ENCODE results near the gene SLC25A53. TPM values are rescaled to one million over a fixed set of nuclear protein-coding genes. Genes with fewer than 3 reads are reported as not detected.

Gene SLC25A53
- total RNA-seq, 2 donors from 2014 or later: 11.4 to 12.9 TPM

- ATAC-seq (ENCODE audit: insufficient number of reproducible peaks, low FRiP score, low read depth) (no peak), DNase-seq (ENCODE audit: low spot score) (no peak)
- H3K36me3 ChIP-seq: no peaks in the 10 kb centered on the region
- H3K9me3 ChIP-seq: no peaks in the 10 kb centered on the region
- no peaks in the 10 kb centered on the region for H3K27me3 ChIP-seq (replicated peaks; ENCODE audit: insufficient read depth)
- TF ChIP-seq, protein P1, sequence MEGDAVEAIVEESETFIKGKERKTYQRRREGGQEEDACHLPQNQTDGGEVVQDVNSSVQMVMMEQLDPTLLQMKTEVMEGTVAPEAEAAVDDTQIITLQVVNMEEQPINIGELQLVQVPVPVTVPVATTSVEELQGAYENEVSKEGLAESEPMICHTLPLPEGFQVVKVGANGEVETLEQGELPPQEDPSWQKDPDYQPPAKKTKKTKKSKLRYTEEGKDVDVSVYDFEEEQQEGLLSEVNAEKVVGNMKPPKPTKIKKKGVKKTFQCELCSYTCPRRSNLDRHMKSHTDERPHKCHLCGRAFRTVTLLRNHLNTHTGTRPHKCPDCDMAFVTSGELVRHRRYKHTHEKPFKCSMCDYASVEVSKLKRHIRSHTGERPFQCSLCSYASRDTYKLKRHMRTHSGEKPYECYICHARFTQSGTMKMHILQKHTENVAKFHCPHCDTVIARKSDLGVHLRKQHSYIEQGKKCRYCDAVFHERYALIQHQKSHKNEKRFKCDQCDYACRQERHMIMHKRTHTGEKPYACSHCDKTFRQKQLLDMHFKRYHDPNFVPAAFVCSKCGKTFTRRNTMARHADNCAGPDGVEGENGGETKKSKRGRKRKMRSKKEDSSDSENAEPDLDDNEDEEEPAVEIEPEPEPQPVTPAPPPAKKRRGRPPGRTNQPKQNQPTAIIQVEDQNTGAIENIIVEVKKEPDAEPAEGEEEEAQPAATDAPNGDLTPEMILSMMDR (IDR thresholded peaks at IDR 0.05): no peak
- no peak overlapping the region for H3K4me3 ChIP-seq
- no peaks in the 10 kb centered on the region for H3K4me1 ChIP-seq (ENCODE audit: control insufficient read depth in 1 of 2, low read depth in 2 of 2)
- no peak overlapping the region for H3K27ac ChIP-seq
Measured at GRCh38 chrX:104151037-104151436, 5.8 kb downstream of the SLC25A53 start.

GRCh38 chrX:104141087-104141760 lies 15.6 kb downstream of the SLC25A53 start:
- no peak overlapping the region for H3K4me3 ChIP-seq
- no peaks in the 10 kb centered on the region for H3K27me3 ChIP-seq (replicated peaks; ENCODE audit: insufficient read depth)
- no peak overlapping the region for H3K27ac ChIP-seq
- H3K4me1 ChIP-seq (ENCODE audit: control insufficient read depth in 1 of 2, low read depth in 2 of 2): no peaks in the 10 kb centered on the region
- no peaks in the 10 kb centered on the region for H3K36me3 ChIP-seq
- DNase-seq (ENCODE audit: low spot score) (no peak), ATAC-seq (ENCODE audit: insufficient number of reproducible peaks, low FRiP score, low read depth) (no peak)
- no peaks in the 10 kb centered on the region for H3K9me3 ChIP-seq
- TF ChIP-seq, protein P1 (IDR thresholded peaks at IDR 0.05): no peak

- Histone ChIP-seq H3K9me3 (no peaks in the 10 kb centered on the region), H3K4me3 (no peak overlapping the region), H3K27ac (no peak overlapping the region), H3K4me1 (ENCODE audit: control insufficient read depth in 1 of 2, low read depth in 2 of 2) (no peaks in the 10 kb centered on the region), H3K36me3 (no peaks in the 10 kb centered on the region), H3K27me3 (replicated peaks; ENCODE audit: insufficient read depth) (no peaks in the 10 kb centered on the region)
- DNase-seq (ENCODE audit: low spot score) (no peak), ATAC-seq (ENCODE audit: insufficient number of reproducible peaks, low FRiP score, low read depth) (no peak)
- TF ChIP-seq, protein P1 (IDR thresholded peaks at IDR 0.05): no peak
Measured at GRCh38 chrX:104137496-104137895, 19.3 kb downstream of the SLC25A53 start.

GRCh38 chrX:104136241-104137019 lies 20.4 kb downstream of the SLC25A53 start:
- Histone ChIP-seq H3K36me3 (no peaks in the 10 kb centered on the region), H3K27me3 (replicated peaks; ENCODE audit: insufficient read depth) (no peaks in the 10 kb centered on the region), H3K27ac (peak overlapping the region; percentile 70 to 72), H3K4me1 (ENCODE audit: control insufficient read depth in 1 of 2, low read depth in 2 of 2) (no peaks in the 10 kb centered on the region), H3K4me3 (peak overlapping the region; percentile 68), H3K9me3 (no peaks in the 10 kb centered on the region)
- peak; percentile 21 for DNase-seq (ENCODE audit: low spot score)
- TF ChIP-seq, protein P1 (IDR thresholded peaks at IDR 0.05): peak; percentile 58
- ATAC-seq (ENCODE audit: insufficient number of reproducible peaks, low FRiP score, low read depth): peak; percentile 79

- Histone ChIP-seq H3K9me3 (no peaks in the 10 kb centered on the region), H3K36me3 (no peaks in the 10 kb centered on the region), H3K4me1 (ENCODE audit: control insufficient read depth in 1 of 2, low read depth in 2 of 2) (no peaks in the 10 kb centered on the region), H3K27ac (peak overlapping the region in 1 of 2 donors; percentile 3), H3K4me3 (no peak overlapping the region), H3K27me3 (replicated peaks; ENCODE audit: insufficient read depth) (no peaks in the 10 kb centered on the region)
- DNase-seq (ENCODE audit: low spot score): no peak
- no peak for ATAC-seq (ENCODE audit: insufficient number of reproducible peaks, low FRiP score, low read depth)
- TF ChIP-seq, protein P1 (IDR thresholded peaks at IDR 0.05): no peak
Measured at GRCh38 chrX:104135677-104136076, 21.1 kb downstream of the SLC25A53 start.

Measured in thoracic aorta (tissue), 2 donors.